K562 (cell line): ENCODE data around the gene TULP1. TPM values are rescaled to one million over a fixed set of nuclear protein-coding genes. Genes with fewer than 3 reads are reported as not detected.

Source experiments
- ATAC-seq: fragments of 200-7000 bp; cut with Tn5 transposase; 3 replicates; pipeline ENCODE4 v1.9.1; 2020; ENCODE audit warnings: moderate library complexity
- BruUV-seq: library from RNA; stranded (reverse); fragments of 400-500 nt; replicated peaks from 2 replicates; lab custom pipeline; 2021; lab: Mats Ljungman, UMichigan
- CTCF ChIA-PET: fragments of 300-600 bp; formaldehyde crosslinking; extraction: SDS; loops from one replicate; lab custom pipeline; 2021; ENCODE audit warnings: low intra/inter-chr PET ratio; lab: Yijun Ruan, JAX
- POLR2A ChIA-PET: fragments of 300-600, 350-650 bp; sonication (Branson Sonifier 250); formaldehyde crosslinking; extraction: SDS; loops from one replicate; lab custom pipeline; 2021; ENCODE audit warnings: antibody characterized with exemption, inconsistent platforms; lab: Yijun Ruan, JAX
- DNase-seq, 4 experiments: peaks; one replicate each; pipeline versions ENCODE4 v3.0.0 to v3.0.0-alpha.2; 2011 to 2018; ENCODE audit warnings: low spot score in 3 of 4, mixed read lengths in 3 of 4; ENCODE audit errors: extremely low read depth in 1 of 4
- FAIRE-seq: peaks from 2 replicates; lab custom pipeline; 2011; peaks lifted over from hg19 to GRCh38; lab: Jason Lieb, UNC
- H2AFZ ChIP-seq: 2 replicates; pipeline ENCODE4 v1.6.0; 2011; ENCODE audit warnings: low read depth, low read length, control low read depth, inconsistent platforms
- H3K27ac ChIP-seq: fragments of 200-600 bp; 3 replicates; pipeline ENCODE4 v1.8.0; 2011; ENCODE audit warnings: low read depth, mild to moderate bottlenecking, control low read depth, inconsistent platforms, low read length, moderate library complexity, mixed read lengths; ENCODE audit errors: extremely low read depth
- H3K27me3 ChIP-seq, 2 experiments: fragments of 300-600 bp in 1 of 2; 2 replicates in 1 of 2; 3 replicates in 1 of 2; pipeline versions ENCODE4 v1.6.0 to v1.8.0; 2011; ENCODE audit warnings: inconsistent platforms in 2 of 2, low read length in 2 of 2, mild to moderate bottlenecking in 1 of 2, mixed read lengths in 1 of 2, moderate library complexity in 1 of 2; ENCODE audit not compliant: control insufficient read depth in 2 of 2, insufficient read depth in 2 of 2
- H3K36me3 ChIP-seq: fragments of 300-600 bp; 3 replicates; pipeline ENCODE4 v1.8.0; 2011; ENCODE audit warnings: mild to moderate bottlenecking, low read length, inconsistent platforms; ENCODE audit not compliant: control insufficient read depth, insufficient read depth
- H3K4me1 ChIP-seq, 2 experiments: fragments of 200-600 bp in 1 of 2; replicated peaks in 1 of 2; 2 replicates in 1 of 2; 3 replicates in 1 of 2; pipeline versions ENCODE4 v1.5.1 to v1.8.0; 2011; ENCODE audit warnings: inconsistent platforms in 2 of 2, low read length in 2 of 2, mild to moderate bottlenecking in 1 of 2, mixed read lengths in 1 of 2, moderate library complexity in 1 of 2; ENCODE audit not compliant: control insufficient read depth in 2 of 2, insufficient read depth in 2 of 2
- H3K4me2 ChIP-seq: 2 replicates; pipeline ENCODE4 v1.6.1; 2011; ENCODE audit warnings: low read length, control low read depth, inconsistent platforms, mixed read lengths; ENCODE audit not compliant: insufficient read depth
- H3K4me3 ChIP-seq: fragments of 200-600 bp; sonication (generic), shearing (Covaris generic); 2 replicates; pipeline ENCODE4 v1.5.1; 2016; ENCODE audit warnings: control low read depth, inconsistent platforms
- H3K79me2 ChIP-seq: fragments of 200-600 bp; 3 replicates; pipeline ENCODE4 v1.8.0; 2011; ENCODE audit warnings: low read length, inconsistent platforms; ENCODE audit not compliant: control insufficient read depth, insufficient read depth
- H3K9ac ChIP-seq, 2 experiments: 2 replicates each; pipeline versions ENCODE4 v1.6.0 to v1.6.1; 2011; ENCODE audit warnings: low read depth in 2 of 2, low read length in 2 of 2, control low read depth in 1 of 2, inconsistent platforms in 1 of 2, mild to moderate bottlenecking in 1 of 2, mixed read lengths in 1 of 2; ENCODE audit not compliant: insufficient read depth in 1 of 2
- H3K9me1 ChIP-seq: one replicate; pipeline ENCODE4 v1.6.0; 2011; ENCODE audit warnings: inconsistent platforms, mild to moderate bottlenecking, low read length, moderate library complexity; ENCODE audit not compliant: control insufficient read depth, insufficient read depth
- H3K9me3 ChIP-seq: replicated peaks from 2 replicates; pipeline ENCODE4 v1.5.1; 2011; ENCODE audit warnings: low read depth, low read length, inconsistent platforms; ENCODE audit not compliant: control insufficient read depth, insufficient read depth
- H4K20me1 ChIP-seq: replicated peaks from 2 replicates; pipeline ENCODE4 v1.6.1; 2011; ENCODE audit warnings: low read length, inconsistent platforms, mixed read lengths; ENCODE audit not compliant: control insufficient read depth, insufficient read depth
- ETV6 ChIP-seq, 3 experiments: fragments of 150-350 bp in 1 of 3; sonication (generic) in 1 of 3; formaldehyde crosslinking in 1 of 3; IDR thresholded peaks; 2 replicates each; pipeline versions ENCODE4 v1.6.1 to v1.8.0; 2014 to 2022; ENCODE audit warnings: borderline replicate concordance in 2 of 3, low read depth in 2 of 3, antibody characterized with exemption in 1 of 3, low read length in 1 of 3, mild to moderate bottlenecking in 1 of 3, missing genetic modification reagents in 1 of 3
- HEY1 ChIP-seq: fragments of 250-450 bp; sonication (Bioruptor Pico); IDR thresholded peaks from 2 replicates; pipeline ENCODE4 v1.5.0; 2020; ENCODE audit warnings: mild to moderate bottlenecking, moderate library complexity, borderline replicate concordance
- KAT8 ChIP-seq: fragments of 450-650 bp; IDR thresholded peaks from 2 replicates; pipeline ENCODE4 v1.6.1; 2016; ENCODE audit warnings: low read depth, mild to moderate bottlenecking
- MEF2A ChIP-seq: IDR thresholded peaks from 2 replicates; pipeline ENCODE4 v1.6.1; 2011; ENCODE audit warnings: low read depth, mild to moderate bottlenecking, low read length, moderate library complexity; ENCODE audit not compliant: control insufficient read depth
- RBM17 ChIP-seq: fragments of 200-400 bp; formaldehyde crosslinking; IDR thresholded peaks from 2 replicates; pipeline ENCODE4 v1.6.1; 2017; ENCODE audit warnings: low read depth, mild to moderate bottlenecking, low read length, borderline replicate concordance
- SNRNP70 ChIP-seq: fragments of 200-400 bp; formaldehyde crosslinking; optimal IDR thresholded peaks from 2 replicates; pipeline ENCODE3; 2017; ENCODE audit warnings: low read depth, low read length
- SPI1 ChIP-seq: IDR thresholded peaks from 2 replicates; pipeline ENCODE4 v1.6.1; 2011; ENCODE audit warnings: low read depth, low read length, control low read depth, borderline replicate concordance
- TARDBP ChIP-seq: fragments of 450-650 bp; IDR thresholded peaks from 2 replicates; pipeline ENCODE4 v1.6.1; 2016
- TBP ChIP-seq: optimal IDR thresholded peaks from 2 replicates; pipeline ENCODE3; 2011; ENCODE audit warnings: low read depth, low read length, improper control_type of control experiment
- ZNF121 ChIP-seq: sonication (generic); formaldehyde crosslinking; conservative IDR thresholded peaks from 2 replicates; pipeline ENCODE4 v1.8.0; 2022; ENCODE audit warnings: missing genetic modification reagents
- ZNF143 ChIP-seq: sonication (generic); formaldehyde crosslinking; IDR thresholded peaks from 2 replicates; pipeline ENCODE4 v1.9.0; 2022; ENCODE audit warnings: mild to moderate bottlenecking, missing genetic modification reagents
- ZNF583 ChIP-seq: fragments of 250-450 bp; sonication (Bioruptor Pico); IDR thresholded peaks from 2 replicates; pipeline ENCODE4 v1.4.0; 2020
- ZNF644 ChIP-seq: fragments of 200-800 bp; sonication (Bioruptor generic); IDR thresholded peaks from 2 replicates; pipeline ENCODE4 v1.6.1; 2016; ENCODE audit warnings: low read depth, missing genetic modification characterization, missing compliant biosample characterization
- ZNF830 ChIP-seq: fragments of 250-450 bp; sonication (Bioruptor Pico); IDR thresholded peaks from 2 replicates; pipeline ENCODE4 v1.5.0; 2021; ENCODE audit warnings: mild to moderate bottlenecking
- WGBS: fragments of 100-300 bp; shearing (Covaris generic); methylation state at CpG from one replicate; pipeline ENCODE4 v1.1.6; 2016; ENCODE audit warnings: low coverage, mixed read lengths; ENCODE audit not compliant: insufficient coverage; ENCODE audit errors: missing lambda C conversion rate; 5-methylcytosine and 5-hydroxymethylcytosine counted together
- in situ Hi-C: fragments of 300-500 bp; cut with MboI; formaldehyde crosslinking; loops from 4 replicates; pipeline ENCODE4 v1.15.0; 2018; ENCODE audit warnings: inconsistent platforms, mixed read lengths
- intact Hi-C: fragments of 100-400 bp; cut with micrococcal nuclease; formaldehyde crosslinking; loops from 2 replicates; pipeline ENCODE4 v1.14.2; 2022
- polyA plus RNA-seq, 8 experiments: library from polyadenylated mRNA; depleted of rRNA in 4 of 8; stranded (reverse) in 5 of 8; unstranded in 3 of 8; fragments of >200 nt; fragmentation: Nextera tagmentation in 2 of 8; fragmentation: Illumina TruSeq in 1 of 8; extraction: Ambion mirVana in 2 of 8; extraction: Trizol in 1 of 8; gene quantifications; 2 replicates each; pipeline versions ENCODE4 v1.2.1 to v1.2.3, GENCODE V29; 2011 to 2014; ENCODE audit warnings: inconsistent platforms in 1 of 8, missing spikeins in 1 of 8
- total RNA-seq, 7 experiments: library from RNA; depleted of rRNA in 6 of 7; stranded (reverse); fragments of >200 nt in 6 of 7; fragmentation: Illumina TruSeq in 2 of 7; extraction: Trizol in 2 of 7; gene quantifications; 2 replicates each; pipeline versions ENCODE4 v1.2.1 to v1.2.3, GENCODE V29; 2011 to 2021; ENCODE audit warnings: low replicate concordance in 1 of 7
- TF ChIP-seq, protein P1 (sequence below): fragments of 450-650 bp; IDR thresholded peaks from 2 replicates; pipeline ENCODE4 v1.6.1; 2016; ENCODE audit warnings: low read depth, mild to moderate bottlenecking, moderate library complexity
- TF ChIP-seq, protein P2 (sequence below): IDR thresholded peaks from 2 replicates; pipeline ENCODE4 v1.6.1; 2012; ENCODE audit warnings: low read depth, low read length, improper control_type of control experiment, borderline replicate concordance
- TF ChIP-seq, protein P3 (sequence below): fragments of 250-450 bp; sonication (Bioruptor Pico); IDR thresholded peaks from 2 replicates; pipeline ENCODE4 v1.6.1; 2021; ENCODE audit warnings: mild to moderate bottlenecking
- TF ChIP-seq, protein P4 (sequence below), 2 experiments: IDR thresholded peaks; 2 replicates each; pipeline ENCODE4 v1.6.1; 2011; ENCODE audit warnings: borderline replicate concordance in 1 of 2, control low read depth in 1 of 2, low read depth in 1 of 2, low read length in 1 of 2, mild to moderate bottlenecking in 1 of 2, mixed read lengths in 1 of 2, moderate library complexity in 1 of 2; ENCODE audit not compliant: insufficient read depth in 1 of 2, insufficient read length in 1 of 2, poor library complexity in 1 of 2, severe bottlenecking in 1 of 2; ENCODE audit errors: extremely low read depth in 1 of 2

The TULP1 gene
- total and polyA plus RNA-seq, 9 of the 15 experiments (the other 6 are each of a cell fraction or from before 2014, with no cell fraction given): 0.06 to 0.17 (median 0.09) TPM; not detected in 6

DNA sequence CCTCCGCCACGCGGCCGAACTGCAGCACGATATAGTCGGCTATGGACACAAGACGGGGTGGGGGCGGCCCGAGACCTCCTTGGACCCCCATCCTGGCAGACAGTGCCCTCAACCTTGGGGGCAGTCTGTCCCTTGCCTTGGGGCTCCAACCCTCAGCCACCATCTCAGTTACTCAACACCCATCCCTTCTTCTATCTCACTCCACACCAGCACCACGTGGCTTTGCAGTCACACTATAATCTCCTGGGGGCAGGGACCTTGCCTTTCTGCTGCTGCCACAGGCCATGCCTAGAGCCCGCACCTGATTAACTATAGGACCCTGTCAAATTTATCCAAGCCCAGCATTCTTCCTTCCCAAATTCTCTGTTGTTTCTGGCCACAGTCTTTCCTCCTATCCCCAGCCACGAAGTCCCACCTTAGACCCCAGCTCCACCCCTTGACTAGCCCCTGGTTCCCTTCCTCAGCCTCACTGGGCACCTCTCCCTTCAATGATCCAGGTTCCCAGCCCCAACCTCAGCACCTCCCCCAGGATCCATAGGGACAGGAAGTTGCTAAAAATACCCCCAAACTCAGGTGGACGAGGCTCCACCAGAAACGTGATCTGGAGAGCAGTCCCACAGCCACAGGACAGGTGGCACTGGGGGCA, 14.2 kb downstream of the TULP1 start:
- peak overlapping the region; percentile 84 for H2AFZ ChIP-seq
- WGBS: 31% methylated on average over 14 of the region's 14 CpGs
- peak overlapping the region; percentile 69 for H3K4me3 ChIP-seq
- peak overlapping the region; percentile 95 for H3K27ac ChIP-seq
- peaks cover 13% of the 10 kb centered on the region; the same call in 1 of the 2 replicates for H4K20me1 ChIP-seq
- no peaks in the 10 kb centered on the region for H3K9me3 ChIP-seq
- peaks cover 29% of the 10 kb centered on the region for H3K79me2 ChIP-seq
- ChIA-PET CTCF (no interaction called here), POLR2A (interaction anchor here (0.5 to 3.5 kb wide), 6 partner anchors 10 to 93 kb away, joined by 3 to 50 read pairs (median 4); no protein-coding TSS in a partner anchor)
- H3K36me3 ChIP-seq: no peaks in the 10 kb centered on the region
- intact Hi-C loops: no loop called here
- H3K4me2 ChIP-seq: peak overlapping the region; percentile 79
- FAIRE-seq (peak; percentile 67), ATAC-seq (peak; percentile 16), DNase-seq (peak in 3 of 4 experiments; percentile 44 to 76 (median 71))
- H3K9me1 ChIP-seq: peaks cover 2% of the 10 kb centered on the region
- BruUV-seq: TSS peak; percentile 76
- H3K4me1 ChIP-seq: peaks cover 27 to 47% of the 10 kb centered on the region in 2 experiments; a peak in 4 of 5 replicates
- in situ Hi-C loops: no loop called here
- peaks cover 2 to 6% of the 10 kb centered on the region in 2 experiments; a peak in 3 of 5 replicates for H3K27me3 ChIP-seq
- H3K9ac ChIP-seq: peak overlapping the region; percentile 93 to 97
- TF ChIP-seq MEF2A (no peak), ZNF830 (no peak), HEY1 (CRISPR knock-in tag) (no peak), ZNF583 (CRISPR knock-in tag) (no peak), ZNF644 (tag) (no peak), RBM17 (no peak), SNRNP70 (no peak), ZNF143 (CRISPR knock-in tag) (no peak), ZNF121 (CRISPR knock-in tag) (no peak), KAT8 (no peak), SPI1 (no peak), ETV6 (IDR thresholded peaks at IDR 0.05; ENCODE audit: borderline replicate concordance in 1 of 2, low read depth in 2 of 2, low read length in 1 of 2) (no peak), ETV6 (CRISPR knock-in tag; IDR thresholded peaks at IDR 0.05; ENCODE audit: borderline replicate concordance) (no peak), TBP (no peak), TARDBP (no peak)
- TF ChIP-seq, protein P1, sequence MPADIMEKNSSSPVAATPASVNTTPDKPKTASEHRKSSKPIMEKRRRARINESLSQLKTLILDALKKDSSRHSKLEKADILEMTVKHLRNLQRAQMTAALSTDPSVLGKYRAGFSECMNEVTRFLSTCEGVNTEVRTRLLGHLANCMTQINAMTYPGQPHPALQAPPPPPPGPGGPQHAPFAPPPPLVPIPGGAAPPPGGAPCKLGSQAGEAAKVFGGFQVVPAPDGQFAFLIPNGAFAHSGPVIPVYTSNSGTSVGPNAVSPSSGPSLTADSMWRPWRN: no peak
- TF ChIP-seq, protein P2, sequence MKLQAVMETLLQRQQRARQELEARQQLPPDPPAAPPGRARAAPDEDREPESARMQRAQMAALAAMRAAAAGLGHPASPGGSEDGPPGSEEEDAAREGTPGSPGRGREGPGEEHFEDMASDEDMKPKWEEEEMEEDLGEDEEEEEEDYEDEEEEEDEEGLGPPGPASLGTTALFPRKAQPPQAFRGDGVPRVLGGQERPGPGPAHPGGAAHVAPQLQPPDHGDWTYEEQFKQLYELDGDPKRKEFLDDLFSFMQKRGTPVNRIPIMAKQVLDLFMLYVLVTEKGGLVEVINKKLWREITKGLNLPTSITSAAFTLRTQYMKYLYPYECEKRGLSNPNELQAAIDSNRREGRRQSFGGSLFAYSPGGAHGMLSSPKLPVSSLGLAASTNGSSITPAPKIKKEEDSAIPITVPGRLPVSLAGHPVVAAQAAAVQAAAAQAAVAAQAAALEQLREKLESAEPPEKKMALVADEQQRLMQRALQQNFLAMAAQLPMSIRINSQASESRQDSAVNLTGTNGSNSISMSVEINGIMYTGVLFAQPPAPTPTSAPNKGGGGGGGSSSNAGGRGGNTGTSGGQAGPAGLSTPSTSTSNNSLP: no peak
- TF ChIP-seq, protein P3, sequence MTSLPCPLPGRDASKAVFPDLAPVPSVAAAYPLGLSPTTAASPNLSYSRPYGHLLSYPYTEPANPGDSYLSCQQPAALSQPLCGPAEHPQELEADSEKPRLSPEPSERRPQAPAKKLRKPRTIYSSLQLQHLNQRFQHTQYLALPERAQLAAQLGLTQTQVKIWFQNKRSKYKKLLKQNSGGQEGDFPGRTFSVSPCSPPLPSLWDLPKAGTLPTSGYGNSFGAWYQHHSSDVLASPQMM (CRISPR knock-in tag): no peak
- TF ChIP-seq, protein P4, sequence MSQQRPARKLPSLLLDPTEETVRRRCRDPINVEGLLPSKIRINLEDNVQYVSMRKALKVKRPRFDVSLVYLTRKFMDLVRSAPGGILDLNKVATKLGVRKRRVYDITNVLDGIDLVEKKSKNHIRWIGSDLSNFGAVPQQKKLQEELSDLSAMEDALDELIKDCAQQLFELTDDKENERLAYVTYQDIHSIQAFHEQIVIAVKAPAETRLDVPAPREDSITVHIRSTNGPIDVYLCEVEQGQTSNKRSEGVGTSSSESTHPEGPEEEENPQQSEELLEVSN (IDR thresholded peaks at IDR 0.05; ENCODE audit: borderline replicate concordance in 1 of 2, extremely low read depth in 1 of 2, insufficient read depth in 1 of 2, insufficient read length in 1 of 2, low read depth in 1 of 2, low read length in 1 of 2, poor library complexity in 1 of 2, severe bottlenecking in 1 of 2): peak; percentile 37 to 86
